Upper lobe of right lung (tissue), 1 donor: ENCODE measurements around the gene HBQ1. TPM values are rescaled to one million over a fixed set of nuclear protein-coding genes. Genes with fewer than 3 reads are reported as not detected.
"Not testable (repeated sequence)": the region's sequence is repeated elsewhere in the genome, so short reads cannot be mapped to it uniquely, and the experiment has no call there.

Experiments
- ATAC-seq: fragments of 200-7000 bp; cut with Tn5 transposase; one replicate; pipeline ENCODE4 v1.9.1; 2020; ENCODE audit warnings: mild to moderate bottlenecking, moderate library complexity
- DNase-seq: peaks from one replicate; pipeline ENCODE4 v3.0.0-alpha.2; 2020
- H3K27ac ChIP-seq: fragments of 200-600 bp; one replicate; pipeline ENCODE4 v1.8.0; 2022
- H3K27me3 ChIP-seq: fragments of 200-600 bp; one replicate; pipeline ENCODE4 v1.8.0; 2022; ENCODE audit warnings: mild to moderate bottlenecking
- H3K36me3 ChIP-seq: fragments of 200-600 bp; one replicate; pipeline ENCODE4 v1.8.0; 2022
- H3K4me1 ChIP-seq: fragments of 200-600 bp; one replicate; pipeline ENCODE4 v1.8.0; 2022
- H3K4me3 ChIP-seq: fragments of 200-600 bp; one replicate; pipeline ENCODE4 v1.8.0; 2022; ENCODE audit warnings: mild to moderate bottlenecking
- H3K9me3 ChIP-seq: fragments of 200-600 bp; one replicate; pipeline ENCODE4 v1.8.0; 2022
- CTCF ChIP-seq: fragments of 200-600 bp; IDR thresholded peaks from one replicate; pipeline ENCODE4 v1.8.0; 2022; ENCODE audit warnings: antibody characterized with exemption
- intact Hi-C: fragments of 100-400 bp; cut with DNase I; formaldehyde crosslinking; loops from one replicate; pipeline ENCODE4 v1.11.0; 2022
- total RNA-seq: library from RNA; stranded (reverse); fragmentation: NEBNext Ultra II Directional; extraction: Animal tissue kit (Norgen Biotek cat#: 25700); gene quantifications from one replicate; pipeline ENCODE4 v1.2.1, GENCODE V29; 2021
- donor health status: DM: no; HTN: yes; CAD: no; lungs with severe emphysema.

The HBQ1 gene
- total RNA-seq, 1 donor from 2014 or later = not detected

GRCh38 chr16:228151-228851 lies 48.0 kb downstream of the HBQ1 start:
- ATAC-seq = peak; percentile 1

GRCh38 chr16:228852-229730 lies 48.8 kb downstream of the HBQ1 start, which contains the start of gene LUC7L:
Gene LUC7L (minus strand): TSS chr16:229449. CDS start chr16:229339, 110 bp downstream.
- intact Hi-C loops = no loop called here
- Histone ChIP-seq H3K4me3 (peak within 1 kb of the TSS; percentile 96), H3K9me3 (no peaks in the 10 kb centered on the region), H3K36me3 (peaks cover 39% of the 10 kb centered on the region), H3K4me1 (peaks cover 11% of the 10 kb centered on the region), H3K27ac (peak within 1 kb of the TSS; percentile 96), H3K27me3 (no peaks in the 10 kb centered on the region)
- DNase-seq (peak; percentile 94), ATAC-seq (peak; percentile 97)
- TF ChIP-seq CTCF = no peak

More at GRCh38 chr16:228151-228851, 48.0 kb downstream of the HBQ1 start:
- no peak for TF ChIP-seq CTCF
- no peak for DNase-seq
- Histone ChIP-seq H3K36me3 (peaks cover 47% of the 10 kb centered on the region), H3K4me3 (peak overlapping the region; percentile 96), H3K4me1 (peaks cover 11% of the 10 kb centered on the region), H3K27me3 (no peaks in the 10 kb centered on the region), H3K9me3 (no peaks in the 10 kb centered on the region), H3K27ac (peak overlapping the region; percentile 96)
- intact Hi-C loops = no loop called here

DNA sequence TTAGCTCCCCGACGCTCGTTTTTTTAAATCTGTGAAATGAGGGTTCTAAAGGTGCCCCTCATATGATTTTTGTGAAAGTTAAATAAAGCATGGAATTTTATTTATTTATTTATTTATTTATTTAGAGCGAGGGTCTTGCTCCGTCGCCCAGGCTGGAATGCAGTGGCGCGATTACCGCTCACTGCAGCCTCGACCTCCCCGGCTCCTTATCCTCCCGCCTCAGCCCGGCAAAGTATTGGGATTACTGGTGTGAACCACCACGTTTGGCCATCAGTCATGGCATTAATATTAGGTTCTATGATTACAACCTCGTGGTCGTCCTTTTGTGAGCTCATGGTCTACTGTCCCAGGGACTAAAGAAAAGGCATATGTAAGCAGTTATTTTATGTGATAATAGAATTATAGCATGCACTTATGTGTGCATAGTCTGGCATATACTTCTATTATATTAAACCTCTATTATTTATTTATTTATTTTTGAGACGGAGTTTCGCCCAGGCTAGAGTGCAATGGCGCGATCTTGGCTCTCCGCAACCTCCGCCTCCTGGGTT lies 49.5 kb downstream of the HBQ1 start:
- ATAC-seq = no peak
- intact Hi-C loops = loop anchor here (10.0 kb wide), 1 partner anchor 125 kb away; the partner anchor contains the start of gene AXIN1
- Histone ChIP-seq H3K9me3 (no peaks in the 10 kb centered on the region), H3K27me3 (no peaks in the 10 kb centered on the region), H3K27ac (peak overlapping the region; percentile 96), H3K4me1 (peaks cover 11% of the 10 kb centered on the region), H3K36me3 (peaks cover 32% of the 10 kb centered on the region), H3K4me3 (peak overlapping the region; percentile 96)
- no peak for TF ChIP-seq CTCF
- DNase-seq = no peak

DNA sequence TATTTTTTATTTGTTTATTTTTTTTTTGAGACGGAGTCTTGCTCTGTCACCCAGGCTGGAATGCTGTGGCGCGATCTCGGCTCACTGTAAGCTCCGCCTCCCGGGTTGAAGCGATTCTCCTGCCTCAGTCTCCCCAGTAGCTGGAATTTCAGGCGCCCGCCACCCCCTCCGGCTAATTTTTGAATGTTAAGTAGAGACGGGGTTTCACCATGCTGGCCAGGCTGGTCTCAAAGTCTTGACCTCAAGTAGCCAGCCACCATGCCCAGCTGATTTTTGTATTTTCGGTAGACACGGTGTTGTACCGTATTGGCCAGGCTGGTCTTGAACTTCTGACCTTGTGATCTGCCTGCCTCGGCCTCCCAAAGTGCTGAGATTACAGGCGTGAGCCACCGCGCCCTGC lies 50.1 kb downstream of the HBQ1 start:
- not testable (repeated sequence) for ATAC-seq, H3K27me3 ChIP-seq, H3K4me3 ChIP-seq

More for the DNA sequence above, 50.1 kb downstream of the HBQ1 start:
- peaks cover 26% of the 10 kb centered on the region for H3K36me3 ChIP-seq
- H3K27ac ChIP-seq, H3K9me3 ChIP-seq, DNase-seq: not testable (repeated sequence)
- peaks cover 11% of the 10 kb centered on the region for H3K4me1 ChIP-seq
- intact Hi-C loops = loop anchor here (10.0 kb wide), 1 partner anchor 124 kb away; the partner anchor contains the start of gene AXIN1

Other genes with a start within 250 kb of the HBQ1 start
- gene POLR3K, start 126.9 kb upstream of the HBQ1 start, total RNA-seq = 12.0 TPM
- 11.6 TPM for gene SNRNP25, start 126.6 kb upstream of the HBQ1 start, total RNA-seq
- gene RHBDF1, start 107.8 kb upstream of the HBQ1 start, total RNA-seq = 48.4 TPM
- 42.5 TPM for gene MPG, start 102.2 kb upstream of the HBQ1 start, total RNA-seq
- 30.6 TPM for gene NPRL3, start 41.8 kb upstream of the HBQ1 start, total RNA-seq
- not detected for gene HBZ, start 27.8 kb upstream of the HBQ1 start, total RNA-seq
- not detected for gene HBM, start 14.5 kb upstream of the HBQ1 start, total RNA-seq
- 248 TPM for gene HBA2, start 7.6 kb upstream of the HBQ1 start, total RNA-seq
- 241 TPM for gene HBA1, start 3.8 kb upstream of the HBQ1 start, total RNA-seq
- 78.8 TPM for gene LUC7L, start 49.0 kb downstream of the HBQ1 start, total RNA-seq
- 56.0 TPM for gene FAM234A, start 54.4 kb downstream of the HBQ1 start, total RNA-seq
- gene RGS11, start 95.5 kb downstream of the HBQ1 start, total RNA-seq = 7.8 TPM
- gene ARHGDIG, start 100.1 kb downstream of the HBQ1 start, total RNA-seq = 1.3 TPM
- gene PDIA2, start 102.7 kb downstream of the HBQ1 start, total RNA-seq = 0.96 TPM
- gene AXIN1, start 172.3 kb downstream of the HBQ1 start, total RNA-seq = 28.9 TPM
- gene MRPL28, start 190.1 kb downstream of the HBQ1 start, total RNA-seq = 39.0 TPM
- 65.2 TPM for gene PGAP6, start 201.5 kb downstream of the HBQ1 start, total RNA-seq
- gene NME4, start 216.7 kb downstream of the HBQ1 start, total RNA-seq = 45.6 TPM
- 14.2 TPM for gene DECR2, start 221.4 kb downstream of the HBQ1 start, total RNA-seq
- 44.1 TPM for gene RAB11FIP3, start 245.2 kb downstream of the HBQ1 start, total RNA-seq